Mononuclear cell (primary cell): ENCODE results near the gene MYBL2. TPM values are rescaled to one million over a fixed set of nuclear protein-coding genes. Genes with fewer than 3 reads are reported as not detected.
"Not testable (repeated sequence)": the region's sequence is repeated elsewhere in the genome, so short reads cannot be mapped to it uniquely, and the experiment has no call there.

Source experiments
- H3K27me3 ChIP-seq: 2 replicates; pipeline ENCODE4 v1.6.0; 2011; ENCODE audit warnings: low read length, control low read depth; ENCODE audit not compliant: insufficient read depth
- H3K4me1 ChIP-seq: 2 replicates; pipeline ENCODE4 v1.5.1; 2011; ENCODE audit warnings: mild to moderate bottlenecking, low read length, control low read depth; ENCODE audit not compliant: insufficient read depth
- H3K4me3 ChIP-seq: 2 replicates; pipeline ENCODE4 v1.5.1; 2011; ENCODE audit warnings: mild to moderate bottlenecking, low read length, moderate library complexity
- H3K9me3 ChIP-seq: 2 replicates; pipeline ENCODE4 v1.5.1; 2011; ENCODE audit warnings: low read depth, mild to moderate bottlenecking, control low read depth, low read length
- total RNA-seq: library from RNA; depleted of rRNA; stranded (reverse); fragments of >200 nt; gene quantifications from one replicate; pipeline ENCODE4 v1.2.3, GENCODE V29; 2012

MYBL2 gene
- 0.21 TPM for total RNA-seq

- Histone ChIP-seq H3K4me1 (peaks cover 15% of the 10 kb centered on the region), H3K4me3 (peak within 1 kb of the TSS; percentile 31), H3K9me3 (no peaks in the 10 kb centered on the region), H3K27me3 (no peaks in the 10 kb centered on the region)
These were observed at the start of gene MYBL2 for GRCh38 chr20:43666376-43667328. Gene MYBL2, plus strand, starts transcription at chr20:43667114. Its CDS starts 170 bp downstream, at chr20:43667284.

GRCh38 chr20:43631598-43631997, 35.3 kb upstream of the MYBL2 start:
- H3K9me3 ChIP-seq: no peaks in the 10 kb centered on the region
- H3K4me1 ChIP-seq: no peaks in the 10 kb centered on the region
- H3K4me3 ChIP-seq: no peak overlapping the region
- H3K27me3 ChIP-seq: no peaks in the 10 kb centered on the region

GRCh38 chr20:43636429-43636828, 30.5 kb upstream of the MYBL2 start:
- H3K9me3 ChIP-seq: no peaks in the 10 kb centered on the region
- no peaks in the 10 kb centered on the region for H3K27me3 ChIP-seq
- no peak overlapping the region for H3K4me3 ChIP-seq
- H3K4me1 ChIP-seq: no peaks in the 10 kb centered on the region

- Histone ChIP-seq H3K4me1 (no peaks in the 10 kb centered on the region), H3K4me3 (no peak overlapping the region), H3K27me3 (no peaks in the 10 kb centered on the region), H3K9me3 (no peaks in the 10 kb centered on the region)
These were observed 24.4 kb upstream of the MYBL2 start for GRCh38 chr20:43642548-43642947.

GRCh38 chr20:43650997-43651525, 15.9 kb upstream of the MYBL2 start:
- H3K27me3 ChIP-seq: no peaks in the 10 kb centered on the region
- H3K4me3 ChIP-seq: no peak overlapping the region
- H3K9me3 ChIP-seq: no peaks in the 10 kb centered on the region
- H3K4me1 ChIP-seq: no peaks in the 10 kb centered on the region

- H3K9me3 ChIP-seq, H3K4me1 ChIP-seq, H3K27me3 ChIP-seq, H3K4me3 ChIP-seq: not testable (repeated sequence)
These were observed 15.2 kb upstream of the MYBL2 start for GRCh38 chr20:43651650-43652184.

GRCh38 chr20:43653966-43654365, 12.9 kb upstream of the MYBL2 start:
- no peak overlapping the region for H3K4me3 ChIP-seq
- no peaks in the 10 kb centered on the region for H3K9me3 ChIP-seq
- H3K4me1 ChIP-seq: peaks cover 14% of the 10 kb centered on the region
- no peaks in the 10 kb centered on the region for H3K27me3 ChIP-seq

GRCh38 chr20:43655176-43655575, 11.7 kb upstream of the MYBL2 start:
- H3K4me1 ChIP-seq: peaks cover 14% of the 10 kb centered on the region

GRCh38 chr20:43655937-43656336, 11.0 kb upstream of the MYBL2 start:
- Histone ChIP-seq H3K4me1 (peaks cover 14% of the 10 kb centered on the region), H3K4me3 (no peak overlapping the region), H3K27me3 (no peaks in the 10 kb centered on the region), H3K9me3 (no peaks in the 10 kb centered on the region)

More at GRCh38 chr20:43655176-43655575, 11.7 kb upstream of the MYBL2 start:
- H3K27me3 ChIP-seq, H3K9me3 ChIP-seq, H3K4me3 ChIP-seq: not testable (repeated sequence)

- Histone ChIP-seq H3K9me3 (no peaks in the 10 kb centered on the region), H3K4me1 (peaks cover 14% of the 10 kb centered on the region), H3K4me3 (peak overlapping the region; percentile 68), H3K27me3 (no peaks in the 10 kb centered on the region)
These were observed 8.7 kb upstream of the MYBL2 start for GRCh38 chr20:43658069-43658722.

GRCh38 chr20:43658723-43659419, 8.0 kb upstream of the MYBL2 start:
- no peaks in the 10 kb centered on the region for H3K9me3 ChIP-seq
- peaks cover 14% of the 10 kb centered on the region for H3K4me1 ChIP-seq
- no peak overlapping the region for H3K4me3 ChIP-seq
- no peaks in the 10 kb centered on the region for H3K27me3 ChIP-seq

- Histone ChIP-seq H3K4me3 (no peak overlapping the region), H3K27me3 (no peaks in the 10 kb centered on the region), H3K9me3 (no peaks in the 10 kb centered on the region), H3K4me1 (peaks cover 14% of the 10 kb centered on the region)
These were observed 3.8 kb upstream of the MYBL2 start for GRCh38 chr20:43662943-43663655.

- Histone ChIP-seq H3K4me1 (peaks cover 15% of the 10 kb centered on the region), H3K9me3 (no peaks in the 10 kb centered on the region), H3K4me3 (no peak overlapping the region), H3K27me3 (no peaks in the 10 kb centered on the region)
These were observed 1.3 kb upstream of the MYBL2 start for GRCh38 chr20:43665466-43666176.
